K562 (cell line): ENCODE measurements around the gene RNF6. TPM values are rescaled to one million over a fixed set of nuclear protein-coding genes. Genes with fewer than 3 reads are reported as not detected.

Source experiments
- ATF3 ChIP-seq, 2 experiments: fragments of 450-650 bp in 1 of 2; sonication (generic) in 1 of 2; formaldehyde crosslinking in 1 of 2; IDR thresholded peaks in 1 of 2; conservative IDR thresholded peaks in 1 of 2; 2 replicates each; pipeline versions ENCODE4 v1.6.1 to v1.8.1; 2016 to 2023; ENCODE audit warnings: mild to moderate bottlenecking in 2 of 2, moderate library complexity in 2 of 2, inconsistent platforms in 1 of 2, missing genetic modification reagents in 1 of 2
- CEBPB ChIP-seq: fragments of 450-650 bp; IDR thresholded peaks from 2 replicates; pipeline ENCODE4 v1.6.1; 2016; ENCODE audit warnings: missing genetic modification characterization, missing compliant biosample characterization
- CEBPG ChIP-seq, 3 experiments: fragments of 200-800 bp in 1 of 3; sonication (Bioruptor generic) in 1 of 3; sonication (generic) in 1 of 3; formaldehyde crosslinking in 1 of 3; IDR thresholded peaks in 2 of 3; conservative IDR thresholded peaks in 1 of 3; 2 replicates each; pipeline versions ENCODE4 v1.6.1 to v1.8.0; 2016 to 2022; ENCODE audit warnings: missing compliant biosample characterization in 2 of 3, missing genetic modification characterization in 2 of 3, mild to moderate bottlenecking in 1 of 3, missing genetic modification reagents in 1 of 3
- DNMT1 ChIP-seq: fragments of 450-650 bp; IDR thresholded peaks from 2 replicates; pipeline ENCODE4 v1.6.1; 2016; ENCODE audit warnings: antibody characterized with exemption, mild to moderate bottlenecking
- KDM2B ChIP-seq: fragments of 250-450 bp; sonication (Bioruptor Pico); IDR thresholded peaks from 2 replicates; pipeline ENCODE4 v1.8.0; 2021; ENCODE audit warnings: mild to moderate bottlenecking, moderate library complexity
- MGA ChIP-seq: fragments of 450-650 bp; IDR thresholded peaks from 2 replicates; pipeline ENCODE4 v1.6.1; 2016; ENCODE audit warnings: mild to moderate bottlenecking, moderate library complexity
- RBFOX2 ChIP-seq: fragments of 200-400 bp; formaldehyde crosslinking; IDR thresholded peaks from 2 replicates; pipeline ENCODE4 v1.6.1; 2017; ENCODE audit warnings: low read depth, mild to moderate bottlenecking, low read length, moderate library complexity
- SLC30A9 ChIP-seq: fragments of 250-450 bp; sonication (Bioruptor Pico); IDR thresholded peaks from 2 replicates; pipeline ENCODE4 v1.8.0; 2022; ENCODE audit warnings: mild to moderate bottlenecking, moderate library complexity
- SMARCA4 ChIP-seq: fragments of 450-650 bp; IDR thresholded peaks from 2 replicates; pipeline ENCODE4 v1.6.1; 2016
- ZBTB49 ChIP-seq: sonication (generic); formaldehyde crosslinking; IDR thresholded peaks from 2 replicates; pipeline ENCODE4 v1.8.0; 2022; ENCODE audit warnings: missing genetic modification reagents, mild to moderate bottlenecking, borderline replicate concordance
- ZNF384 ChIP-seq: IDR thresholded peaks from 2 replicates; pipeline ENCODE4 v1.6.1; 2012; ENCODE audit warnings: low read depth, low read length, improper control_type of control experiment
- polyA plus RNA-seq, 8 experiments: library from polyadenylated mRNA; depleted of rRNA in 4 of 8; stranded (reverse) in 5 of 8; unstranded in 3 of 8; fragments of >200 nt; fragmentation: Nextera tagmentation in 2 of 8; fragmentation: Illumina TruSeq in 1 of 8; extraction: Ambion mirVana in 2 of 8; extraction: Trizol in 1 of 8; gene quantifications; 2 replicates each; pipeline versions ENCODE4 v1.2.1 to v1.2.3, GENCODE V29; 2011 to 2014; ENCODE audit warnings: inconsistent platforms in 1 of 8, missing spikeins in 1 of 8
- total RNA-seq, 7 experiments: library from RNA; depleted of rRNA in 6 of 7; stranded (reverse); fragments of >200 nt in 6 of 7; fragmentation: Illumina TruSeq in 2 of 7; extraction: Trizol in 2 of 7; gene quantifications; 2 replicates each; pipeline versions ENCODE4 v1.2.1 to v1.2.3, GENCODE V29; 2011 to 2021; ENCODE audit warnings: low replicate concordance in 1 of 7

Gene RNF6
- total and polyA plus RNA-seq, 9 of the 15 experiments (the other 6 are each of a cell fraction or from before 2014, with no cell fraction given) = 12.0 to 31.4 (median 22.3) TPM

GRCh38 chr13:26221721-26222519, at the start of gene RNF6 (continued):
- TF ChIP-seq ZBTB49 (no peak), CEBPG (CRISPR knock-in tag; IDR thresholded peaks at IDR 0.05) (peak; percentile 10; the same call in 1 of the 2 replicates), CEBPG (tag; conservative IDR thresholded peaks at IDR 0.05 in 1 of 2, IDR thresholded peaks at IDR 0.05 in 1 of 2) (no peak), ZNF384 (no peak), RBFOX2 (peak; percentile 96), ATF3 (IDR thresholded peaks at IDR 0.05) (no peak), ATF3 (CRISPR knock-in tag; conservative IDR thresholded peaks at IDR 0.05) (no peak), CEBPB (no peak), SMARCA4 (no peak), MGA (peak; percentile 43), DNMT1 (no peak), SLC30A9 (CRISPR knock-in tag) (0 out of 2 replicates have a peak, but pooled peaks have one; percentile 33), KDM2B (CRISPR knock-in tag) (no peak)
